Neural cell (in vitro differentiated cells): Measurements from ENCODE around the gene PIP5K1A.

Experiments used
- EZH2 ChIP-seq: fragments of 200-600, 300-800 bp; shearing (Covaris generic), sonication (generic); IDR thresholded peaks from 2 replicates; pipeline ENCODE4 v1.6.1; 2014; ENCODE audit warnings: antibody characterized with exemption, low read length, borderline replicate concordance, mild to moderate bottlenecking; ENCODE audit not compliant: insufficient read depth, poor library complexity, severe bottlenecking
- MXI1 ChIP-seq: fragments of 450-650 bp; conservative IDR thresholded peaks from 2 replicates; pipeline ENCODE4 v1.6.1; 2014; ENCODE audit warnings: antibody characterized with exemption, mild to moderate bottlenecking; ENCODE audit not compliant: poor library complexity, severe bottlenecking
- TF ChIP-seq, protein P1 (sequence below): fragments of 450-650 bp; IDR thresholded peaks from 2 replicates; pipeline ENCODE4 v1.5.1; 2014; ENCODE audit warnings: antibody characterized with exemption, mild to moderate bottlenecking, moderate library complexity; ENCODE audit not compliant: poor library complexity, severe bottlenecking
- TF ChIP-seq, protein P2 (sequence below): IDR thresholded peaks from 2 replicates; pipeline ENCODE4 v1.6.1; 2012; ENCODE audit warnings: borderline replicate concordance

DNA sequence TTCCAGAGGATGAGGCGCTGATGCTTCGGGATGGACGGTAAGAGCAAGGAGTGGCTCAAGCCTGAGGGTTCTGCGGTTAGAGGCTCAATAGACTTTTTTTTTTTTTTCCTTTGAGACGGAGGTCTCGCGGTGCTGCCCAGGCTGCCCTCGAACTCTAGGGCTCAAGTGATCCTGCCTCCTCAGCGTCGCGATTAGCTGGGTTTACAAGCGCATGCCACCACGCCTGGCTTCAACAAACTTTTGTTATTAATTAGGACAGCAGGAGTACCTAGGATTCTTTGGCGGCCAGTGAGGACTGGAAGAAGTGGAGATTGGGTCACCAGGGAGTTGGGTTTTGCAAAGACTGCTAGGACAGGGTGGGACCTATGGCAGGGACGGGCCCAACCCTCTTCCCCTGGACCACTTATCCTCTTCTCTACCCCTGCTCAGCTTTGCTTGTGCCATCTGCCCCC is 31.8 kb upstream of the PIP5K1A start:
- TF ChIP-seq, protein P1, sequence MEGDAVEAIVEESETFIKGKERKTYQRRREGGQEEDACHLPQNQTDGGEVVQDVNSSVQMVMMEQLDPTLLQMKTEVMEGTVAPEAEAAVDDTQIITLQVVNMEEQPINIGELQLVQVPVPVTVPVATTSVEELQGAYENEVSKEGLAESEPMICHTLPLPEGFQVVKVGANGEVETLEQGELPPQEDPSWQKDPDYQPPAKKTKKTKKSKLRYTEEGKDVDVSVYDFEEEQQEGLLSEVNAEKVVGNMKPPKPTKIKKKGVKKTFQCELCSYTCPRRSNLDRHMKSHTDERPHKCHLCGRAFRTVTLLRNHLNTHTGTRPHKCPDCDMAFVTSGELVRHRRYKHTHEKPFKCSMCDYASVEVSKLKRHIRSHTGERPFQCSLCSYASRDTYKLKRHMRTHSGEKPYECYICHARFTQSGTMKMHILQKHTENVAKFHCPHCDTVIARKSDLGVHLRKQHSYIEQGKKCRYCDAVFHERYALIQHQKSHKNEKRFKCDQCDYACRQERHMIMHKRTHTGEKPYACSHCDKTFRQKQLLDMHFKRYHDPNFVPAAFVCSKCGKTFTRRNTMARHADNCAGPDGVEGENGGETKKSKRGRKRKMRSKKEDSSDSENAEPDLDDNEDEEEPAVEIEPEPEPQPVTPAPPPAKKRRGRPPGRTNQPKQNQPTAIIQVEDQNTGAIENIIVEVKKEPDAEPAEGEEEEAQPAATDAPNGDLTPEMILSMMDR = no peak
- TF ChIP-seq, protein P2, sequence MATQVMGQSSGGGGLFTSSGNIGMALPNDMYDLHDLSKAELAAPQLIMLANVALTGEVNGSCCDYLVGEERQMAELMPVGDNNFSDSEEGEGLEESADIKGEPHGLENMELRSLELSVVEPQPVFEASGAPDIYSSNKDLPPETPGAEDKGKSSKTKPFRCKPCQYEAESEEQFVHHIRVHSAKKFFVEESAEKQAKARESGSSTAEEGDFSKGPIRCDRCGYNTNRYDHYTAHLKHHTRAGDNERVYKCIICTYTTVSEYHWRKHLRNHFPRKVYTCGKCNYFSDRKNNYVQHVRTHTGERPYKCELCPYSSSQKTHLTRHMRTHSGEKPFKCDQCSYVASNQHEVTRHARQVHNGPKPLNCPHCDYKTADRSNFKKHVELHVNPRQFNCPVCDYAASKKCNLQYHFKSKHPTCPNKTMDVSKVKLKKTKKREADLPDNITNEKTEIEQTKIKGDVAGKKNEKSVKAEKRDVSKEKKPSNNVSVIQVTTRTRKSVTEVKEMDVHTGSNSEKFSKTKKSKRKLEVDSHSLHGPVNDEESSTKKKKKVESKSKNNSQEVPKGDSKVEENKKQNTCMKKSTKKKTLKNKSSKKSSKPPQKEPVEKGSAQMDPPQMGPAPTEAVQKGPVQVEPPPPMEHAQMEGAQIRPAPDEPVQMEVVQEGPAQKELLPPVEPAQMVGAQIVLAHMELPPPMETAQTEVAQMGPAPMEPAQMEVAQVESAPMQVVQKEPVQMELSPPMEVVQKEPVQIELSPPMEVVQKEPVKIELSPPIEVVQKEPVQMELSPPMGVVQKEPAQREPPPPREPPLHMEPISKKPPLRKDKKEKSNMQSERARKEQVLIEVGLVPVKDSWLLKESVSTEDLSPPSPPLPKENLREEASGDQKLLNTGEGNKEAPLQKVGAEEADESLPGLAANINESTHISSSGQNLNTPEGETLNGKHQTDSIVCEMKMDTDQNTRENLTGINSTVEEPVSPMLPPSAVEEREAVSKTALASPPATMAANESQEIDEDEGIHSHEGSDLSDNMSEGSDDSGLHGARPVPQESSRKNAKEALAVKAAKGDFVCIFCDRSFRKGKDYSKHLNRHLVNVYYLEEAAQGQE = no peak
- TF ChIP-seq EZH2 (no peak), MXI1 (no peak)
